AG20443 (cell line): ENCODE data around the gene OR51B6.
"Not testable (repeated sequence)": the region's sequence is repeated elsewhere in the genome, so short reads cannot be mapped to it uniquely, and the experiment has no call there.

Source experiments
- DNase-seq: peaks from one replicate; pipeline ENCODE4 v3.0.0; 2012; ENCODE audit warnings: low spot score, mixed read lengths

OR51B6 gene

DNA sequence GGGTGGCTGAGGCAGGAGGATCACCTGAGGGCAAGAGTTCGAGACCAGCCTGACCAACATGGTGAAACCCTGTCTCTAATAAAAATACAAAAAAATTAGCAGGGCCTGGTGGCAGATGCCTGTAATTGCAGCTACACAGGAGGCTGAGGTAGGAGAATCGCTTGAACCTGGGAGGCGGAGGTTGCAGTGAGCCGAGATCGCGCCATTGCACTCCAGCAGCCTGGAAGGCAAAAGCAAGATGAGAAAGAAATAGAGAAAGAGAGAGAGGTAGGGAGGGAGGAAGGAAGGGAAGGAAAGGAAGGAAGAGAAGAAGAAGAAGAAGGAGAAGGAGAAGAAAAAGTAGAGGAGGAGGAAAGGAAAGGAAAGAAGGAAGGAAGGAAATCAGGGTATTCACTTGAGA lies 15.1 kb downstream of the OR51B6 start:
- DNase-seq, result not testable (repeated sequence)

DNA sequence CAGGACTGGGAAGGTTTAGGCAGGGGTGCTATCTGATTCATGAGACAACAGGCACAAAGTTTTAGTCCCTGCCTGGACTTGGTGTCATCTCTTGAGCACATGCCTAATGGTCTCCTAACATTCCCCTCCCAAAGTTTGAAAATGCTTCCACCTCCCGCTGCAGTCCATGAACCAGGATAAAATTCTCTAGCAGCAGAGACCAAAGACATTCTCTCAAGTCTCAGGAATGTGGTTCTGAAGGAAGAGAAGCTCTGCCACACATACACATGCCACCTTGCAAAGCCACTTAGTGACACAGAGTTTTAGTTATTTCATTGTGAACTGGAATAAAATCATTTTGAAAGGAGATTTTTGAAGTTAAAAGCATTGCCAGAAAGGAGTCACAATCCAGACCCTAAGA lies 15.5 kb downstream of the OR51B6 start:
- DNase-seq, result peak; percentile 15

DNA sequence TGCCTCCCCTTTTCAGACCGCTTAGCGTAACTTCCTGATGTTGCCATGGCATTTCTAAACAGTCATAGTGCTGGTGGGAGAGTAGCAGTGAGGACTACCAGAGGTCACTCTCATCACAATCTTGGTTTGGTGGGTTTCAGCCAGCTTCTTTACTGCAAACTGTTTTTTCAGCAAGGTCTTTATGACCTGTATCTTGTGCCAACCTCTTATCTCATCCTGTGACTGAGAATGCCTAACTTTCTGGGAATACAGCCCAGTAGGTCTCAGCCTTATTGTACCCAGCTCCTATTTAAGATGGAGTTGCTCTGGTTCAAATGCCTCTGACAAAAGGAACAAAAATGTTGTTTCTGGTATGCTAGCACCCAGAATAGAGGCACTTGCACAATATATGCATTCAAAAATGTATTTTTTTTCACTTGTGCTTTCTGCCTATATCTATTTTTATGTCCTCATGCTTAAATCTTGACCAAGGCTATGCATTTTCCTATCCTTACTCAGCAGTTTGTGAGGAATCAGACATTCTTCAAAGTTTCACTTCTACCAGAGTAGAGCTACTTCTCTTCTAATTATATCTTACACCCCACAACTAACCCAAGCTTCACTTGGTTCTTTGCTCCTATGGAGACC lies 16.3 kb downstream of the OR51B6 start:
- DNase-seq, result peak; percentile 11

DNA sequence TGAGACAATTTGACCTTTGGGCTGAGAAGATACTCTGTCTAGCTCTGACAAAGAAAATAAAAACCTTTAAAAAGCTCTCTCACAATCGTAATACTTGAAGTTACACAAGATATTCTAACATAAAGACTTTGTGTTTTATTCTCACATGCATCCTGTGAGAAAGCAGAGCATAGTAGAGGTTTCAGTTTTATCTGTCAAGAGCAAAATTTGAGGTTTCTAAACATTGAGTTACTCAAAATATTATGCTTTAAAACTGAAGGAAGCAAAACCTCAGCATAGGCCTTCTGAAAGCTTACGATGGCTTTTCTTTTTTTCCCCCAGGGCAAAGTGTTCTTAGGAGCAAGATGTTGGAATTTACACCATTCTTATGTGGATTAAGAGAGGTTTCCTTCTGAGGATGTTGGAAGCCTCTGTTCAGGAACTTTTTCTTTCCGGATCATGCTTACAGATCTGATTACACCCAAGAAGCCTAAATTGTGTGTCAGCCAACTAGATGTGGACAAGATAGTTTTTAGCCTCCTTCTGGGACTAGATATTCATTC lies 17.3 kb downstream of the OR51B6 start:
- no peak for DNase-seq

DNA sequence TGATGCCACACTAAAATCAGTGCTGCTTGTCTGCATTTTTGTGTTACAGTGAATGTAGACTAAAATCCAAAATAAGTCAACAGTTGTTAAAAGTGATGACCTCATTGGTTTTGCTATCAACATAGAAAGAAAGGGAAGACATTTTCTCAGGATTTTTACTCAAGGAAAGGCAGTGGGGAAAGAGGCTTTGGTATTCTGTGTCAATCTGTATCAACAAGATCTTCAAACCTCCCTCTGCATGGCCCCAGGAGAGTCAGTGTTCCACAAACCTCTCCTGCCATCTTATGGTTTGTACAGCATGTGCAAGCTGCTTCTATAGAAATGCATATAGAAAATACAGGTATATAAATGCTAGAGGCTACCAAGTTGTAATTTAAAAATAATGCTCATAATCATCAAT lies 18.5 kb downstream of the OR51B6 start:
- peak; percentile 24 for DNase-seq

DNA sequence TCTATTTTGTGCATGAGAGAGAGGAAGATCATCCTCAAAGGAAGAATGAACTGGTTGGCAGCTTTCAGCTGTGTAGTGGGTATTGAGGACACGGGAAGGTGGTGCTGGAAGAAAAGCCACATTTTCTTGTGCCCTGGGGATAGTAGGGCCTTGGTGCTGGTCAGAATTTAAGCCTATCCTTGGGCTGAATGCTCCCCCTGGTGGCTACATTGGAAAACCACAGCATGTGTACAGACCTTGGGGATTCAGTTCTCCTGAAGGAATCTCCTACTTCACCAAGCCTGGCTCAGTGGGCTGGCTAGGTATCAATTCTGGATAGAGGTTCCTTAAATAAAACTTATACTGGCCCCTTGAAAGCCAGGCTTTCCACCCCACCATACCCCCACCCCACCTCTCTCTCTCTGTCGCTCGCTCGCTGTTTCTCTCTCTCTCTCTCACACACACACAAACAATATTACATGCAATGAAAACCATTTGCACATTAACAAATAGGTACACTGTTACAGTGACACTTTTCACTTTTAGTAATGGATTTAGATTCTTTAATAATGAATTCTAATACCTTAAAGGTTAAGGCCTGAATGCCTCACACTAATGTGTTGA lies 29.5 kb downstream of the OR51B6 start:
- DNase-seq, result peak; percentile 80

DNA sequence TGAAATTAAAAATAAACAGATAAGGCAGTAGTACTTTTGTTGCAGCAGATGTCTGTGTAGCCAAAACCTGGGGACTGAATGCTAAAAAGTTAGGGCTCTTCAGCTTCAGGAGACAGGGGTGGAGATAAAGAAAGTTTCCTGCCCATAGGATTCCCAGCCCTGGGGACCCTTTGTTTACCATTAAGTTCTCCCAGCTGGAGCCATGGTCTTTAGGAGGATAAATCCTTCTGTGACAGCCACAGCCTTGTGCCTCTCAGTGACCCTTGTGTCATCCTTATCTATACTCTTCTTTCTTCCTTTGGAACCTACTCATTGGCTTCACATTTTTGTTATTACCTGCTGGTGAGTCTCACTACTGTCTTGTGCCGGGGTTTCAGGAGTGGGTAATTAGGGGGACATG lies 32.3 kb downstream of the OR51B6 start, which contains the start of gene OR51M1:
TSS of gene OR51M1 (plus strand) at position 237 of the 400 bp plus-strand sequence. CDS start 5,587 bp downstream, outside the sequence.
- DNase-seq, result no peak

DNA sequence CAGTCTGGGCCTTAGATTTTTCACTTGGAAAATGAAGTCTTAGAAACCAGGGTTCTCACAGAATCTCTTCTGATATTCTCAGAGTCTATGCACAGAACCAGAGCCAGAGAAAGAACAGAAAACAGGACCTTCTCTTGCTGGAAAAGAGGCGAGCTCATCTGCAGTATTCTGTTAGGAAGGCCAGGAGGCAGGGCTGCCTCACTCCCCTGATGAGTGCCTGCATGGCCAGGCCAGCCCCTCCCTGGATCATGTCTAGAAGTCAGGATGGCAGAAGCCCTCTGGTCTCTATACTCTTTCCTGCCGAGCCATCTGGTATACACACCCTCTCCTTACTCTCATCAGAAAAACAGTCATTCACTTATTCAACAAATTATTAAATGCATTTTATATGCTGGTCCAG lies 33.0 kb downstream of the OR51B6 start:
- DNase-seq, result no peak

DNA sequence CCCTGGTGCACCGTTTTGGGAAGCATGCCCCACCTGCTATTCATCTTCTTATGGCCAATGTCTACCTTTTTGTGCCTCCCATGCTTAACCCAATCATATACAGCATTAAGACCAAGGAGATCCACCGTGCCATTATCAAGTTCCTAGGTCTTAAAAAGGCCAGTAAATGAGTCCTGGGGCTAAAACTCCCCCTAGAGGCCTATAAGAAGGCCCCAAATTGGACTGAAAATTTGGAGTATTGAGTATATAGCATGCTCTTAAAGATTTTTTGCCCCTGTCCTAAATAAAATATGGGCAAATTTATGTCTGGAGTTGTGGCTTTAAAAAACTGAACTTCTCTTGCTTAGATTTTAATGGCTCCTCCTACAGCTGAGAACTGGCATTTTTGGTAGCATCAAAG lies 38.9 kb downstream of the OR51B6 start:
- no peak for DNase-seq

DNA sequence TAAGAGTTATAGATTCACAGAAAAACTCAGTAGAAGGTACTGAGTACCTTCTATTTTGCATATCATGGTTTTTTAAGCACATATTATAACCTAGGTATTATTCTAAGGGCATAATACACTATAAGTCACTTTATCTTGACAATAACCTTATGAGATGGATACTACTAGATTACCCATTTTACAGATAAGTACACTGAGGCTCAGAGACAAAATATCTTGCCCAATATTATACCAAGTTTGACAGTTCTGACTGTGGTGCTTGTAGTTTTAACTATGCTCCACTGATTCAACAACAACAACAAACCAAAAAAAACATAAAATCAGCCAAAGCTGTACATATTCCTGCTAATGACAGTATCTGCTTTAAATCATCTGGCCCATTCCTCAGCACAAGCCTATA lies 42.8 kb downstream of the OR51B6 start:
- no peak for DNase-seq

DNA sequence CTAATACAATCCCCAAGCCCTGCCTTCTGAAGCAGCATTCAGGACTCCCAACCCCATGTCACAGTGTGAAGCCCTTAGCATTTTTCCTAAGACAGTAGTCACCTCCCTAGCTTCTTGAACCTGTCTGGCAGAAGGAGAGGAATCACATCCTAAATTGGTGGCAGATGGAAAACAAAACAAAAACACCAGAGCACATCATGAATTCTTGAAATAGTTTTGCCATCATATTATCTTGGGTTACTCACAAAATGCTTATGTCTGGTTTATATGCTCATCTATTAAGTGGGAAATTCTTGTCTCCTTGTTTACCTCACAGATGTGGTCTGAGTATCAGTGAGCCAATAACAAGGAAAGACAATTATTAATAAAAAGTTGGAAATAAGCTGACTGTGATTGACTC lies 47.6 kb downstream of the OR51B6 start:
- no peak for DNase-seq
